ENCODE data around the gene TMEM40.
"Not testable (repeated sequence)": the region's sequence is repeated elsewhere in the genome, so short reads cannot be mapped to it uniquely, and the experiment has no call there.

The TMEM40 gene

DNA sequence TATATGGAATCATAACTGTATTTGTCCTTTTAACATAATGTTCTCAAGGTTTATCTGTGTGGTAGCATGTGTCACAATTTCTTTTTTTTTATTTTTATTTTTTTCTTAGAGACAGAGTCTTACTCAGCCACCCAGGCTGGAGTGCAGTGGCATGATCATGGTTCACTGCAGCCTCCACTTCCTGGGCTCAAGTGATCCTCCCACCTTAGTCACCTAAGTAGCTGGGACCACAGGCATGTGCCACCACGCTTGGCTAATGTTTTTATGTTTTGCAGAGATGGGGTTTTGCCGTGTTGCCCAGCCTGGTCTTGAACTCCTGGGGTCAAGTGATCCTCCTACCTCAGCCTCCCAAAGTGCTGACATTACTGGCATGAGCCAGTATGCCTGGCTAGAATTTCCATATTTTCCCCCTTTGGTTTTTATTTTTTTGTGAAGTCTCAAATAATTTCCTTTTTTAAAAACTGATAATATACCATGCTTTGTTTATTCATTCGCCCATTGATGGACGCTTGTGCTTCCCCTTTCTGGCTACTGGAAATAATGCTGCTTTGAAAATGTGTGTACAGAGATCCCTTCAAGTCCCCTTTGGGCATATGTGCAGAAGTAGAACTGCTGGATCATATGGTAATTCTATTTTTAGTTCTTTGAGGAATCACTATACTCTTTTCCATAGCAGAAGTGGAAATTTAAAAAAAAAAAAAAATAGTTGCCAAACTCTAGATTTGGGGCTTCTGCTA is 28.4 kb downstream of the TMEM40 start:
- ChIA-PET CTCF (no interaction called here), POLR2A (no interaction called here)
- TF ChIP-seq SP1 (IDR thresholded peaks at IDR 0.05) (no peak), HDGF (IDR thresholded peaks at IDR 0.05; ENCODE audit: borderline replicate concordance) (no peak), CTBP1 (IDR thresholded peaks at IDR 0.05; ENCODE audit: borderline replicate concordance) (no peak), FOXA1 (IDR thresholded peaks at IDR 0.05) (no peak)
- DNase-seq (ENCODE audit: extremely low spot score) = no peak

DNA sequence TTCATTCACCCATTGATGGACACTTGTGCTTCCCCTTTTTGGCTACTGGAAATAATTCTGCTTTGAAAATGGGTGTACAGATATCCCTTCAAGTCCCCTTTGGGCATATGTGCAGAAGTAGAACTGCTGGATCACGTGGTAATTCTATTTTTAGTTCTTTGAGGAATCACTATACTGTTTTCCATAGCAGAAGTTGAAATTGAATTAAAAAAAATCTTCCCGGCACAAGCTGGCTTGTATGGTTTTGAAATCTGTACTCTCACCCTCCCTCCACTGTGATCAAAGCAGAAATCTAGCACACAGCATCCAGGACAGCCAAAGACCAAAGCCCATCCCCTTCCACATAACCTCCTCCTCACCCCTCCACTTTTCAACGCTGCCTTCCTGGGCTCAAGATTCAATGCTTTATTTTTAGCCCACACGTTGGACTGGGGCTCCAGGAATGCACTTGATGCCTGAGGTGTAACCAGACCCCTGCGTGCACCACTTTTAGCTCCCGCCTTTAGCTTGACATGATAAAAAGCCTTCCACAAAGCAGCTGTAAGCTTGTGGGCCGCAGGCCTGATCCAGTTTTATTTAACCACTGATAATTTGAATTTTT is 29.9 kb downstream of the TMEM40 start:
- no peak for DNase-seq (ENCODE audit: extremely low spot score)
- ChIA-PET CTCF (interaction anchor here (1.1 kb wide), 1 partner anchor 9 kb away, joined by 7 read pairs; no protein-coding TSS in a partner anchor), POLR2A (no interaction called here)
- no peak for TF ChIP-seq SP1 (IDR thresholded peaks at IDR 0.05)
- no peak for TF ChIP-seq ELF4 (IDR thresholded peaks at IDR 0.05)
- TF ChIP-seq FOXA1 (IDR thresholded peaks at IDR 0.05) = no peak
- TF ChIP-seq ZNF384 (IDR thresholded peaks at IDR 0.05) = no peak
- no peak for TF ChIP-seq FOXM1 (IDR thresholded peaks at IDR 0.05; ENCODE audit: borderline replicate concordance)
- TF ChIP-seq, protein P1, sequence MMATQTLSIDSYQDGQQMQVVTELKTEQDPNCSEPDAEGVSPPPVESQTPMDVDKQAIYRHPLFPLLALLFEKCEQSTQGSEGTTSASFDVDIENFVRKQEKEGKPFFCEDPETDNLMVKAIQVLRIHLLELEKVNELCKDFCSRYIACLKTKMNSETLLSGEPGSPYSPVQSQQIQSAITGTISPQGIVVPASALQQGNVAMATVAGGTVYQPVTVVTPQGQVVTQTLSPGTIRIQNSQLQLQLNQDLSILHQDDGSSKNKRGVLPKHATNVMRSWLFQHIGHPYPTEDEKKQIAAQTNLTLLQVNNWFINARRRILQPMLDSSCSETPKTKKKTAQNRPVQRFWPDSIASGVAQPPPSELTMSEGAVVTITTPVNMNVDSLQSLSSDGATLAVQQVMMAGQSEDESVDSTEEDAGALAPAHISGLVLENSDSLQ (IDR thresholded peaks at IDR 0.05) = no peak
- no peak for TF ChIP-seq L3MBTL2 (conservative IDR thresholded peaks at IDR 0.05)

DNA sequence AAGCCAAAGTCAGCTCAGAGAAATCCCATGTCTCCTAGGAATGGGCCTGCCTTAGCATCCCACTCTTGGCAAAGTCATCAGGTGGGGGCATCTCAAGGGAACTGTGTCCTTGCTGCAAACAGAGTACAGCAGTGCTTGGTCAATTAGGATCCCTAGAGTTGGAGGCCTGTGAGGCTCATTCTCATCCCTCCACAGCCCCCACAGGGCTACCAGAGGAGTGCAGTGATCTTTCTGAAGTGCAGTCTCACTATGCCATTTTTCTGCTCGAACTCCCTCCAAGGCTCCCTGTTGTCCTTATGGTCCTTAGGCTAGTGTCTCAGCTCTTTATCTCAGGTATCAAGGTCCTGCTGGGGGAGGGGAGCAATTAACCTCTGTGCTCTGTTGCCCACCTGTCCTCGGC is 31.1 kb downstream of the TMEM40 start:
- no peak for TF ChIP-seq FOXM1 (IDR thresholded peaks at IDR 0.05; ENCODE audit: borderline replicate concordance)
- no peak for TF ChIP-seq NFRKB (IDR thresholded peaks at IDR 0.05)
- TF ChIP-seq SP1 (IDR thresholded peaks at IDR 0.05) = no peak
- no peak for TF ChIP-seq FOXA1 (IDR thresholded peaks at IDR 0.05)
- no peak for TF ChIP-seq ARNT (IDR thresholded peaks at IDR 0.05)
- no peak for TF ChIP-seq ZNF384 (IDR thresholded peaks at IDR 0.05)
- TF ChIP-seq LEF1 (IDR thresholded peaks at IDR 0.05; ENCODE audit: borderline replicate concordance) = no peak
- TF ChIP-seq ELF4 (IDR thresholded peaks at IDR 0.05) = no peak
- TF ChIP-seq, protein P1 (IDR thresholded peaks at IDR 0.05) = no peak
- no peak for TF ChIP-seq TARDBP (IDR thresholded peaks at IDR 0.05)
- no peak for TF ChIP-seq FOXK2 (IDR thresholded peaks at IDR 0.05)
- no peak for TF ChIP-seq SUZ12 (IDR thresholded peaks at IDR 0.05)
- TF ChIP-seq L3MBTL2 (conservative IDR thresholded peaks at IDR 0.05) = no peak
- no peak for TF ChIP-seq HDGF (IDR thresholded peaks at IDR 0.05; ENCODE audit: borderline replicate concordance)
- no peak for TF ChIP-seq CTBP1 (IDR thresholded peaks at IDR 0.05; ENCODE audit: borderline replicate concordance)
- POLR2A ChIA-PET = no interaction called here
- CTCF ChIA-PET = no interaction called here
- DNase-seq (ENCODE audit: extremely low spot score) = no peak

DNA sequence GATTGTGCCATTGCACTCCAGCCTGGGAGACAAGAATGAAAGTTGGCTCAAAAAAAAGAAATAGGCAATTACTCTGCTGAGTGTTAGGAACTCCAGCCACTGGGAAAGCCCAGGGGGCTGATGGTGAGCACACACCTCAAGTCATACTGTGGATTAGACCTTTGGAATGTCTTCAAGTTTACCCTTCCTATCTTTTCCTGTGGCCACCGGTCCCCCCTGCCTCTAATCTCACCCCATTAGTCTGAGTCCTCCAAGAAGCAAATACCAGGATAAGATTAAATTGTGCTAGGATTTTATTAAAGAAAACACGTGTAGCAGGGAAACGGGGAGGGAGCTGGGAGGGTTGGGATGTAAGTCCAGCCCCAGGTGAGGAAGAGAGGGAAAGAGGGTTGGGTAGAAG is 31.6 kb downstream of the TMEM40 start:
- no peak for TF ChIP-seq LEF1 (IDR thresholded peaks at IDR 0.05; ENCODE audit: borderline replicate concordance)
- TF ChIP-seq SUZ12 (IDR thresholded peaks at IDR 0.05) = no peak
- no peak for TF ChIP-seq ARNT (IDR thresholded peaks at IDR 0.05)
- no peak for TF ChIP-seq NFRKB (IDR thresholded peaks at IDR 0.05)
- TF ChIP-seq FOXM1 (IDR thresholded peaks at IDR 0.05; ENCODE audit: borderline replicate concordance) = no peak
- TF ChIP-seq, protein P1 (IDR thresholded peaks at IDR 0.05) = no peak
- TF ChIP-seq CTBP1 (IDR thresholded peaks at IDR 0.05; ENCODE audit: borderline replicate concordance) = no peak
- POLR2A ChIA-PET = no interaction called here
- no peak for DNase-seq (ENCODE audit: extremely low spot score)
- CTCF ChIA-PET = no interaction called here

DNA sequence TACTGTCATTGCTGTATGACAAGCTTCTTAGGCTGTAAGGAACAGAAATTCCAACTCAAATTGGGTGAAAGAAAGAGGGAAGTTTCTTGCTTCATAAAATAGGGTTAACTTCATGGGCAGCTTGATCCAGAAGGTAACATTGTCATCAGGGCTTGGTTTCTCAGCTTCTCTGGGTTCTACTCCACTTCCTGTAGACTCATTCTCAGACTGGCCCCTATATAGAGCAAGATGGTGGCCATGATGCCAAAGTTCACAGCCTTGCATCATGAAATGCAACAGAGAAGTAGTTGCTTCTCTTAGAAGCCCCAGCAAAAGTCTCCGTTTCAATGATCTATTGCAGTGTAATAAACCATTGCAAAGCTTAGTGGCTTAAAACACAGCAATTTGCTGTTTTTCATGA is 33.6 kb downstream of the TMEM40 start:
- CTCF ChIA-PET = no interaction called here
- no peak for TF ChIP-seq NFRKB (IDR thresholded peaks at IDR 0.05)
- TF ChIP-seq FOXK2 (IDR thresholded peaks at IDR 0.05) = no peak
- no peak for TF ChIP-seq ZNF384 (IDR thresholded peaks at IDR 0.05)
- TF ChIP-seq ARNT (IDR thresholded peaks at IDR 0.05) = no peak
- TF ChIP-seq, protein P1 (IDR thresholded peaks at IDR 0.05) = no peak
- TF ChIP-seq SP1 (IDR thresholded peaks at IDR 0.05) = no peak
- TF ChIP-seq SUZ12 (IDR thresholded peaks at IDR 0.05) = no peak
- POLR2A ChIA-PET = no interaction called here
- no peak for DNase-seq (ENCODE audit: extremely low spot score)

DNA sequence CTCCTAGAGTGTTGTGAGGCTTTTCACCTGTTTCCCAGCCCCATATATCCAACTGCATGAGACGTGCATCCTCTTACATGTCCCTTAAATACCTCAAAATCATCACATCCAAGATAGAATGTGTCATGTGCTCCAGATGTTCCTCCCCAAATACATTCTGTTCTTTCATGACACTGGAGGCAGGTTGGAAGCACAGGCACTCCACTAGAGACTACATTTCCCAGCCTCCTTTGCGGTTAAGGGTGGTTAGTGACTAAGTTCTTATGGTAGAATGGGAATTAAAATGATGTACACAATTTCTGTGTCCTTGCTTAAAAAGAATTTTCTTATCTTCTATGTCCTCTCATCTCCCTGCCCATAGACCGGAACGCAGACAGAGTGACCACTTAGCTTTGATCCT is 34.3 kb downstream of the TMEM40 start:
- ChIA-PET POLR2A (no interaction called here), CTCF (no interaction called here)
- TF ChIP-seq SUZ12 (IDR thresholded peaks at IDR 0.05) (no peak), SP1 (IDR thresholded peaks at IDR 0.05) (no peak), NFRKB (IDR thresholded peaks at IDR 0.05) (no peak), TARDBP (IDR thresholded peaks at IDR 0.05) (no peak), ELF4 (IDR thresholded peaks at IDR 0.05) (no peak), FOXM1 (IDR thresholded peaks at IDR 0.05; ENCODE audit: borderline replicate concordance) (no peak), L3MBTL2 (conservative IDR thresholded peaks at IDR 0.05) (no peak), LEF1 (IDR thresholded peaks at IDR 0.05; ENCODE audit: borderline replicate concordance) (no peak), ARNT (IDR thresholded peaks at IDR 0.05) (no peak), FOXK2 (IDR thresholded peaks at IDR 0.05) (no peak), CTBP1 (IDR thresholded peaks at IDR 0.05; ENCODE audit: borderline replicate concordance) (no peak)
- TF ChIP-seq, protein P1 (IDR thresholded peaks at IDR 0.05) = no peak
- no peak for DNase-seq (ENCODE audit: extremely low spot score)

DNA sequence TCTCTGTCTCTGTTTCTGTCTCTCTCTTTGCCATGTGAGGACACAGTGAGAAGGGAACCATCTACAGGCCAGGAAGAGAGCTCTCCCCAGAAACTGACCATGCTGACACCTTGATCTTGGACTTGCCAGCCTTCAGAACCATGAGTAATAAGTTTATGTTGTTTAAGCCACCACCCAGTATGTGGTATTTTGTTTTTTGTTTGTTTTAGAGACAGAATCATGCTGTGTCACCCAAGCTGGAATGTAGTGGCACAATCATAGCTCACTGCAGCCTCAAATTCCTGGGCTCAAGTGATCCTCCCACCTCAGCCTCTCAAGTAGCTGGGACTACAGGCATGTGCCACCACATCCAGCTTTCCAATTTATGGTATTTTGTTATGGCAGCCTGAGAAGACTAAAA is 35.7 kb downstream of the TMEM40 start:
- CTCF ChIA-PET = interaction anchor here (1.2 kb wide), 1 partner anchor 17 kb away, joined by 3 read pairs; no protein-coding TSS in a partner anchor
- not testable (repeated sequence) for DNase-seq (ENCODE audit: extremely low spot score)
- POLR2A ChIA-PET = interaction anchor here (1.3 kb wide), 1 partner anchor 60 kb away, joined by 3 read pairs; the partner anchor contains the start of gene RAF1
